Activated CD4-positive, alpha-beta T cell treated with anti-CD3 and anti-CD28 coated beads, Interleukin-2, amount 10 ng/mL, durations not matched to agents 24 days and 14 days (primary cell): ENCODE measurements around the gene ATP6V0E1. TPM values are rescaled to one million over a fixed set of nuclear protein-coding genes. Genes with fewer than 3 reads are reported as not detected.
"Not testable (repeated sequence)": the region's sequence is repeated elsewhere in the genome, so short reads cannot be mapped to it uniquely, and the experiment has no call there.

ENCODE experiments used
- DNase-seq: peaks from one replicate; pipeline ENCODE4 v3.0.0; 2022
- H3K27ac Mint-ChIP-seq: one replicate; pipeline ENCODE4 v1.8.0; 2022; ENCODE audit warnings: mild to moderate bottlenecking, mixed read lengths
- H3K27me3 Mint-ChIP-seq: one replicate; pipeline ENCODE4 v1.8.0; 2022; ENCODE audit warnings: mixed read lengths
- H3K36me3 Mint-ChIP-seq: one replicate; pipeline ENCODE4 v1.8.0; 2022; ENCODE audit warnings: low read depth, mild to moderate bottlenecking, mixed read lengths
- H3K4me1 Mint-ChIP-seq: one replicate; pipeline ENCODE4 v1.8.0; 2021; ENCODE audit warnings: mixed read lengths
- H3K4me3 Mint-ChIP-seq: one replicate; pipeline ENCODE4 v1.8.0; 2022; ENCODE audit warnings: mild to moderate bottlenecking, moderate library complexity, mixed read lengths
- H3K9me3 Mint-ChIP-seq: one replicate; pipeline ENCODE4 v1.8.0; 2021; ENCODE audit warnings: mixed read lengths
- intact Hi-C: fragments of 100-400 bp; cut with micrococcal nuclease; formaldehyde crosslinking; loops from one replicate; pipeline ENCODE4 v1.15.1; 2023
- total RNA-seq: library from RNA; stranded (reverse); gene quantifications from 2 replicates; pipeline ENCODE4 v1.2.3, GENCODE V29; 2022

The ATP6V0E1 gene
- total RNA-seq, 1 donor from 2014 or later, result 147 TPM

GRCh38 chr5:173057062-173057924 lies 73.7 kb downstream of the ATP6V0E1 start:
- no peaks in the 10 kb centered on the region for H3K36me3 Mint-ChIP-seq
- H3K4me3 Mint-ChIP-seq, result peak overlapping the region; percentile 95
- H3K27ac Mint-ChIP-seq, result peak overlapping the region; percentile 96
- H3K4me1 Mint-ChIP-seq, result peaks cover 24% of the 10 kb centered on the region
- intact Hi-C loops, result loop anchor here (1.0 to 10.0 kb wide), 13 partner anchors 22 to 1668 kb away; partner anchors contain the start of genes BNIP1, ERGIC1, FBXW11 and RPL26L1
- peak; percentile 100 for DNase-seq
- H3K27me3 Mint-ChIP-seq, result no peaks in the 10 kb centered on the region
- no peaks in the 10 kb centered on the region for H3K9me3 Mint-ChIP-seq

DNA sequence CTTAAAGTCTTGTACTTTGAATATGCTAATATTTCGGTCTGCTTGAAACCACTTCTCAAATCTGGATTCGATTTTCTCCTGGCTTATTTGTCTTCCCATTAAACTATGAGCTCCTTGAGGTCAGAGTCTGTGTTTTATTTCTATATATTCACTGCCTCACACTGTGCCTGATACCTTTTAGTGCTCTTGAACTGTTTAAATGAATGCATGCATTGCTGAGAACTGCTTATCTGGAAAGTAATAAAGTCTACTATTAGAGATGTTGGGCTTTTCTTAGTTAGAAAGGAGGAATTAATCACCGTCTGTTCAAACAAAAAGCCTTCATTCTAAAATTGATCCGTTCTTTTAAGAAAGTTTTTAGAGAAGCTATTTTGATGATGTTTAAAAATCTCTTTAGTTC lies 78.6 kb downstream of the ATP6V0E1 start:
- H3K27me3 Mint-ChIP-seq, result no peaks in the 10 kb centered on the region
- H3K4me3 Mint-ChIP-seq, result no peak overlapping the region
- intact Hi-C loops, result no loop called here
- peaks cover 22% of the 10 kb centered on the region for H3K4me1 Mint-ChIP-seq
- H3K9me3 Mint-ChIP-seq, result no peaks in the 10 kb centered on the region
- DNase-seq, result no peak
- peaks cover 5% of the 10 kb centered on the region for H3K36me3 Mint-ChIP-seq
- H3K27ac Mint-ChIP-seq, result peak overlapping the region; percentile 2

GRCh38 chr5:173065155-173065554 lies 81.6 kb downstream of the ATP6V0E1 start:
- Mint-ChIP-seq H3K9me3 (no peaks in the 10 kb centered on the region), H3K4me1 (peaks cover 16% of the 10 kb centered on the region), H3K4me3 (peak overlapping the region; percentile 64), H3K27me3 (no peaks in the 10 kb centered on the region), H3K27ac (peak overlapping the region; percentile 65), H3K36me3 (peaks cover 10% of the 10 kb centered on the region)
- no peak for DNase-seq
- intact Hi-C loops, result no loop called here

GRCh38 chr5:173069671-173070070 lies 86.1 kb downstream of the ATP6V0E1 start:
- Mint-ChIP-seq H3K4me3 (no peak overlapping the region), H3K9me3 (no peaks in the 10 kb centered on the region), H3K4me1 (peaks cover 10% of the 10 kb centered on the region), H3K36me3 (peaks cover 7% of the 10 kb centered on the region), H3K27ac (no peak overlapping the region), H3K27me3 (no peaks in the 10 kb centered on the region)
- no peak for DNase-seq
- intact Hi-C loops, result no loop called here

- H3K36me3 Mint-ChIP-seq, result no peaks in the 10 kb centered on the region
- no peaks in the 10 kb centered on the region for H3K27me3 Mint-ChIP-seq
- no peak overlapping the region for H3K4me3 Mint-ChIP-seq
These were observed 91.7 kb downstream of the ATP6V0E1 start for GRCh38 chr5:173075137-173075843.

DNA sequence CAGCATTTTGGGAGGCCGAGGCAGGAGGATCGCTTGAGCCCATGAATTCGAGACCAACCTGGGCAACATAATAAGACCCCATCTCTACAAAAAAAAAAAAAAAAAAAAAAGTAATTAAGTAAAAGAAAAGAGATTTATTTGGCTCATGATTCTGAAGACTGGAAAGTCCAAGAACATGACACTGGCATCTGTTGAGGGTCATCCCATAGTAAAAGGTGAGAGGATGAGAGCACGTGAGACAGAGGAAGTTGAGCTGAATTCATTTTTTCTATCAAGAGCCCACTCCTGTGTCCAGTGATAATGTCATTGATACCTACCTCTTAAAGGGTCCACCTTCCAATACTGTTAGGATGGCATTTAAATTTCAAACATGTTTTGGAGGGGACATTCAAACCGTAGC lies 92.4 kb downstream of the ATP6V0E1 start:
- Mint-ChIP-seq H3K36me3 (peaks cover 3% of the 10 kb centered on the region), H3K9me3 (no peaks in the 10 kb centered on the region), H3K4me1 (no peaks in the 10 kb centered on the region), H3K27ac (no peak overlapping the region), H3K4me3 (no peak overlapping the region), H3K27me3 (no peaks in the 10 kb centered on the region)
- intact Hi-C loops, result no loop called here
- DNase-seq, result no peak

More at GRCh38 chr5:173075137-173075843, 91.7 kb downstream of the ATP6V0E1 start:
- Mint-ChIP-seq H3K9me3 (no peaks in the 10 kb centered on the region), H3K4me1 (no peaks in the 10 kb centered on the region), H3K27ac (no peak overlapping the region)
- DNase-seq, result no peak
- intact Hi-C loops, result no loop called here

DNA sequence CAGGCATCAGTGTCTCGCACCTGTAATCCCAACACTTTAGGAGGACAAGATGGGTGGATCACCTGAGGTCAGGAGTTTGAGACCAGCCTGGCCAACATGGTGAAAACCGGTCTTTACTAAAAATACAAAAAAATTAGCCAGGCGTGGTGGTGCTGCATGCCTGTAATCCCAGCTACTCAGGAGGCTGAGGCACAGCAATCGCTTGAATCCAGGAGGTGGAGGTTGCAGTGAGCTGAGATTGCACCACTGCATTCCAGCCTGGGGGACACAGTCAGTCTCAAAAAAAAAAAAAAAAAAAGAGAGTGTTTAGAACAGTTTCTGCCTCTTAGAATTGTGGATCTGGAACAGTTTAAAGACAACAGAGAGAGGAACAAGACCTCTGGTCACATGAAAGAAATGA lies 92.9 kb downstream of the ATP6V0E1 start:
- H3K9me3 Mint-ChIP-seq, intact Hi-C loops, H3K27ac Mint-ChIP-seq, H3K36me3 Mint-ChIP-seq, H3K4me3 Mint-ChIP-seq, H3K27me3 Mint-ChIP-seq, DNase-seq, H3K4me1 Mint-ChIP-seq: not testable (repeated sequence)

- Mint-ChIP-seq H3K4me3 (no peak overlapping the region), H3K9me3 (no peaks in the 10 kb centered on the region), H3K27ac (no peak overlapping the region), H3K36me3 (peaks cover 12% of the 10 kb centered on the region), H3K4me1 (no peaks in the 10 kb centered on the region), H3K27me3 (no peaks in the 10 kb centered on the region)
- intact Hi-C loops, result no loop called here
- no peak for DNase-seq
These were observed 95.3 kb downstream of the ATP6V0E1 start for GRCh38 chr5:173078878-173079277.

Other genes starting within 250 kb of the ATP6V0E1 start
- gene DUSP1, start 212.6 kb upstream of the ATP6V0E1 start, total RNA-seq, result 10.2 and 10.6 TPM in 2 replicates
- gene ERGIC1, start 149.5 kb upstream of the ATP6V0E1 start, total RNA-seq, result 47.1 and 47.3 TPM in 2 replicates
- gene RPL26L1, start 24.3 kb upstream of the ATP6V0E1 start, total RNA-seq, result 76.7 and 77.8 TPM in 2 replicates
- gene CREBRF, start 72.6 kb downstream of the ATP6V0E1 start, total RNA-seq, result 6.2 and 6.7 TPM in 2 replicates
- 20.9 and 26.5 TPM in 2 replicates for gene BNIP1, start 160.8 kb downstream of the ATP6V0E1 start, total RNA-seq